ENCODE data around the gene POLRMT. TPM values are rescaled to one million over a fixed set of nuclear protein-coding genes. Genes with fewer than 3 reads are reported as not detected.

POLRMT gene
- total RNA-seq, 2 donors from 2014 or later: 34.7 to 106 TPM

DNA sequence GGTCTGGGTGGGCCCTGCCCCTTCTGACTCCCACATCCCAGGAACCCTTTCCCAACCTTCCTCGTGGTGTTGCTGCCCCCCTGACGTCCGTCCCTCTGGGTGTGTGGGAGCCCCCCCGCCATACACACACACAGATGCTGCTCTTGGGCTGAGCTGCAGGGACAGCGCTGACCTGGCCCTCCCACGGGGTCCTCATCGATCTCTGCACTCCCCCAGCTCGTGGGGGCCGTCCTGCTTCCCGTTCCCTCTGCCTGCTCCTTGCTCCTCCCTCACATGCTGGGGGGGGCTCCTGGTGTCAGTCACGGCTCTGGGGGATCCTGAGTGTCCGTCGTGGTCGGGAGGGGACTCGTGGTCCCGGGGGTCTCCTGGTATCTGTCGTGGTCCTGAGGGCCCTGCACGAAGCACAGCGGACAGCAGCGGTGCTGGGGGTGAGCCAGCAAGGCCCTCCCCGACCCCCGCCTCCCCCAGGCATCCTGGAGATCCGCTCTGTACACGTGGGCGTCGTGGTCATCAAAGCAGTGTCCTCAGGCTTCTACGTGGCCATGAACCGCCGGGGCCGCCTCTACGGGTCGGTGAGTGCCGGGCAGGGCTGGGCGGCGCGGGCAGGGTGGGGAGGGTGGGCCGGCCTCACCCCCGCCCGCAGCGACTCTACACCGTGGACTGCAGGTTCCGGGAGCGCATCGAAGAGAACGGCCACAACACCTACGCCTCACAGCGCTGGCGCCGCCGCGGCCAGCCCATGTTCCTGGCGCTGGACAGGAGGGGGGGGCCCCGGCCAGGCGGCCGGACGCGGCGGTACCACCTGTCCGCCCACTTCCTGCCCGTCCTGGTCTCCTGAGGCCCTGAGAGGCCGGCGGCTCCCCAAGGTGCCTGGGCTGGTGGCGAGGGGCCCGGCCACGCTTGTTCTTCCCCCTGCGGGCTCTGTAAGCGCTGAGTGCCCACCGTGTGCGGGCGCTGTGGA is 9.7 kb upstream of the POLRMT start:
- Histone ChIP-seq H3K27me3 (replicated peaks; ENCODE audit: insufficient read depth) (no peaks in the 10 kb centered on the region), H3K4me3 (no peak overlapping the region), H3K36me3 (no peaks in the 10 kb centered on the region), H3K27ac (no peak overlapping the region), H3K9me3 (no peaks in the 10 kb centered on the region), H3K4me1 (replicated peaks) (no peaks in the 10 kb centered on the region)
- WGBS: 77% methylated on average over 61 of the region's 70 CpGs
- TF ChIP-seq POLR2AphosphoS5 (IDR thresholded peaks at IDR 0.05) (no peak), POLR2A (IDR thresholded peaks at IDR 0.05) (no peak)
- TF ChIP-seq, protein P1, sequence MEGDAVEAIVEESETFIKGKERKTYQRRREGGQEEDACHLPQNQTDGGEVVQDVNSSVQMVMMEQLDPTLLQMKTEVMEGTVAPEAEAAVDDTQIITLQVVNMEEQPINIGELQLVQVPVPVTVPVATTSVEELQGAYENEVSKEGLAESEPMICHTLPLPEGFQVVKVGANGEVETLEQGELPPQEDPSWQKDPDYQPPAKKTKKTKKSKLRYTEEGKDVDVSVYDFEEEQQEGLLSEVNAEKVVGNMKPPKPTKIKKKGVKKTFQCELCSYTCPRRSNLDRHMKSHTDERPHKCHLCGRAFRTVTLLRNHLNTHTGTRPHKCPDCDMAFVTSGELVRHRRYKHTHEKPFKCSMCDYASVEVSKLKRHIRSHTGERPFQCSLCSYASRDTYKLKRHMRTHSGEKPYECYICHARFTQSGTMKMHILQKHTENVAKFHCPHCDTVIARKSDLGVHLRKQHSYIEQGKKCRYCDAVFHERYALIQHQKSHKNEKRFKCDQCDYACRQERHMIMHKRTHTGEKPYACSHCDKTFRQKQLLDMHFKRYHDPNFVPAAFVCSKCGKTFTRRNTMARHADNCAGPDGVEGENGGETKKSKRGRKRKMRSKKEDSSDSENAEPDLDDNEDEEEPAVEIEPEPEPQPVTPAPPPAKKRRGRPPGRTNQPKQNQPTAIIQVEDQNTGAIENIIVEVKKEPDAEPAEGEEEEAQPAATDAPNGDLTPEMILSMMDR (IDR thresholded peaks at IDR 0.05): no peak
- intact Hi-C loops (cut with DNase I): no loop called here
- DNase-seq (ENCODE audit: low spot score): no peak

DNA sequence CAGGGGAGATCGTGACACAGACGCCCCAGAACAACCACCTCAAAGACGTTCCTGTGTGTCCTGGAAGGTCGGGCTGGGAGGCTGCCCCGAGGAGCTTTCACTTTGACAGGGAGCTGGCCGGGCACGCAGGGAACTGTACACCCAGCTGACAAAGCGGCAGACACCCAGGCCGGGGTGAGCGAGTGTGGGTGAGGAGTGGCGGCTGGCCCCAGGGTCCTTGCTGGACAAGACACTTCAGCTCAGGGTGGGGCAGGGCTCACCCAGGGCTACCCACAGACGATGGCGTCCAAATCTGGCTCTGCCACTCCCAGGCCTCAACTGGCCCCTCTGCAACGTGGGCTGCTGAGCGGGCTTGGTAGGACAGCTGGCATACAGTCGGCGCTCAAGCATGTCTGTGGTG is 8.4 kb upstream of the POLRMT start:
- Histone ChIP-seq H3K27me3 (replicated peaks; ENCODE audit: insufficient read depth) (no peaks in the 10 kb centered on the region), H3K9me3 (no peaks in the 10 kb centered on the region), H3K4me1 (replicated peaks) (no peaks in the 10 kb centered on the region), H3K27ac (peak overlapping the region in 1 of 2 donors; percentile 14), H3K4me3 (no peak overlapping the region), H3K36me3 (no peaks in the 10 kb centered on the region)
- TF ChIP-seq POLR2A (IDR thresholded peaks at IDR 0.05): no peak
- no peak for TF ChIP-seq POLR2AphosphoS5 (IDR thresholded peaks at IDR 0.05)
- TF ChIP-seq, protein P1 (IDR thresholded peaks at IDR 0.05): no peak
- WGBS: 73% methylated on average over 17 of the region's 17 CpGs
- no peak for DNase-seq (ENCODE audit: low spot score)
- intact Hi-C loops (cut with DNase I): no loop called here

DNA sequence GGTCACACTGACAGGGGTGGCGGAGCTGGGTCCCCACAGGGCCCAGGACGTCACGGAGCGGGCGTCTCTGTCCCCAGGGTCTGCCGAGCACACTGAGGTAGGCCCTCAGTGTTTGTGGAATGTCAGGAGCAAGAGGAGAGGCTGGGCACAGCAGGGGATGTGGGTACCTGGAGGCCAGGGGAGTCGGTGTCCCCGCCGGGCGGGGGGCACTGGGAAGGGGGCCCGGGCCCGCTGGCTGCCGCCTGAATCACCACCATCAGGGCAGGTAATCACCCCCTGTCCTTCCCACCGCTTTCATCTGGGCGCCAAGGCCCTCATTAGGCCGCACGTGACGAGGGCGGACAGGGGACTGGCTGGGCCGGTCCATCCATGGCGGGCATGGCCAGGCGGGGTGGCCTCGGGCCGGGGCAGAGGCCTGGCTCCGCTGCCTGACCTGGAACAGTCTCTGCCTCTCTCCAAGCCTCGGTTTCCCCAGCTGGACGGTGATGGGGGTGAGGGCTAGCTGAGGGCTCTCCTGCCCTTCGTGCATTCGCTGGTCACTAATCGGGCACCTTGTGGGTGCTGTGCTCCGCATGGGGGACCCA is 7.4 kb upstream of the POLRMT start:
- Histone ChIP-seq H3K27me3 (replicated peaks; ENCODE audit: insufficient read depth) (no peaks in the 10 kb centered on the region), H3K27ac (no peak overlapping the region), H3K4me3 (no peak overlapping the region), H3K36me3 (no peaks in the 10 kb centered on the region), H3K4me1 (replicated peaks) (no peaks in the 10 kb centered on the region), H3K9me3 (no peaks in the 10 kb centered on the region)
- TF ChIP-seq, protein P1 (IDR thresholded peaks at IDR 0.05): no peak
- TF ChIP-seq POLR2A (IDR thresholded peaks at IDR 0.05) (no peak), POLR2AphosphoS5 (IDR thresholded peaks at IDR 0.05) (no peak)
- intact Hi-C loops (cut with DNase I): no loop called here
- 93% methylated on average over 23 of the region's 31 CpGs for whole genome bisulfite sequencing
- DNase-seq (ENCODE audit: low spot score): no peak

DNA sequence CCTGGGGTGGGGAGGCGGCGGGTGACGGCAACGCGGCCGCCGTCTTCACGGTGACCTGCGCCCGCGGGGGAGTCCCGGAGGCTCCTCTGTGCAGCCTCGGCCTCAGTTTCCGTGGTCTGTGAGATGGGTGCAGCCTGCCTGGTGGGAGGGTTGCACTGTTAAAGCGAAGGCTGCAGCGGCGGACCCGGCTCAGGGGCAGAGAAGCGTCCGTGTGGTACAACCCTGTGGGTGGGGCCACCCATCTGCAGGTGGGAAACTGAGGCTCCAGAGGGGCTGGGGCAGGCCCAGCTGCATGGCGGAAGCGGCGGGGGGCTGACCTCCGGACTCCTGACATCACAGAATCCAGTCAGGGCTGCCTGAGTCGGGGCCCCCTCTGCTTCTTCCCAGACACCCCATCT is 6.8 kb upstream of the POLRMT start:
- H3K4me1 ChIP-seq (replicated peaks): no peaks in the 10 kb centered on the region
- DNase-seq (ENCODE audit: low spot score): no peak
- H3K27ac ChIP-seq: no peak overlapping the region
- WGBS: 51% methylated on average over 17 of the region's 25 CpGs
- peak overlapping the region; percentile 35 to 39 for H3K4me3 ChIP-seq
- H3K27me3 ChIP-seq (replicated peaks; ENCODE audit: insufficient read depth): no peaks in the 10 kb centered on the region
- H3K9me3 ChIP-seq: no peaks in the 10 kb centered on the region
- intact Hi-C loops (cut with DNase I): no loop called here
- TF ChIP-seq, protein P1 (IDR thresholded peaks at IDR 0.05): no peak
- TF ChIP-seq POLR2A (IDR thresholded peaks at IDR 0.05): no peak
- no peak for TF ChIP-seq POLR2AphosphoS5 (IDR thresholded peaks at IDR 0.05)
- H3K36me3 ChIP-seq: no peaks in the 10 kb centered on the region

Data from prostate gland (tissue), 2 donors.